ENCODE data around the gene RNFT2. TPM values are rescaled to one million over a fixed set of nuclear protein-coding genes. Genes with fewer than 3 reads are reported as not detected.

RNFT2 gene
- total RNA-seq, 4 donors from 2014 or later = 0.38 to 3.9 (median 3.1) TPM

- H3K4me3 ChIP-seq = no peak overlapping the region
- no peaks in the 10 kb centered on the region for H3K4me1 ChIP-seq
- H3K36me3 ChIP-seq = no peaks in the 10 kb centered on the region
- DNase-seq = no peak
- no peaks in the 10 kb centered on the region for H3K27me3 ChIP-seq
- H3K27ac ChIP-seq = no peak overlapping the region
- no peak for TF ChIP-seq POLR2A (IDR thresholded peaks at IDR 0.05)
- no peak for TF ChIP-seq CTCF (IDR thresholded peaks at IDR 0.05)
- no peaks in the 10 kb centered on the region for H3K9me3 ChIP-seq
Measured at GRCh38 chr12:116852303-116852702, 114.2 kb downstream of the RNFT2 start.

GRCh38 chr12:116853507-116853906 lies 115.4 kb downstream of the RNFT2 start:
- no peaks in the 10 kb centered on the region for H3K4me1 ChIP-seq
- TF ChIP-seq POLR2A (IDR thresholded peaks at IDR 0.05) (no peak), CTCF (IDR thresholded peaks at IDR 0.05) (no peak)
- H3K9me3 ChIP-seq = no peaks in the 10 kb centered on the region
- no peak overlapping the region for H3K4me3 ChIP-seq
- no peak overlapping the region for H3K27ac ChIP-seq
- no peaks in the 10 kb centered on the region for H3K27me3 ChIP-seq
- H3K36me3 ChIP-seq = no peaks in the 10 kb centered on the region
- DNase-seq = no peak

GRCh38 chr12:116855744-116856470 lies 117.8 kb downstream of the RNFT2 start:
- H3K27ac ChIP-seq = no peak overlapping the region
- H3K36me3 ChIP-seq = no peaks in the 10 kb centered on the region
- DNase-seq = no peak
- no peaks in the 10 kb centered on the region for H3K9me3 ChIP-seq
- no peaks in the 10 kb centered on the region for H3K27me3 ChIP-seq
- H3K4me1 ChIP-seq = no peaks in the 10 kb centered on the region
- TF ChIP-seq CTCF (IDR thresholded peaks at IDR 0.05) (no peak), POLR2A (IDR thresholded peaks at IDR 0.05) (no peak)
- no peak overlapping the region for H3K4me3 ChIP-seq

GRCh38 chr12:116856729-116857128 lies 118.6 kb downstream of the RNFT2 start:
- no peaks in the 10 kb centered on the region for H3K27me3 ChIP-seq

GRCh38 chr12:116859079-116859478 lies 121.0 kb downstream of the RNFT2 start:
- TF ChIP-seq POLR2A (IDR thresholded peaks at IDR 0.05) (no peak), CTCF (IDR thresholded peaks at IDR 0.05) (no peak)
- H3K27me3 ChIP-seq = no peaks in the 10 kb centered on the region
- no peak for DNase-seq
- no peak overlapping the region for H3K4me3 ChIP-seq
- no peak overlapping the region for H3K27ac ChIP-seq
- H3K4me1 ChIP-seq = no peaks in the 10 kb centered on the region
- H3K9me3 ChIP-seq = no peaks in the 10 kb centered on the region
- no peaks in the 10 kb centered on the region for H3K36me3 ChIP-seq

More at GRCh38 chr12:116856729-116857128, 118.6 kb downstream of the RNFT2 start:
- TF ChIP-seq POLR2A (IDR thresholded peaks at IDR 0.05) = no peak
- no peak for TF ChIP-seq CTCF (IDR thresholded peaks at IDR 0.05)
- Histone ChIP-seq H3K4me3 (no peak overlapping the region), H3K4me1 (no peaks in the 10 kb centered on the region), H3K27ac (no peak overlapping the region), H3K36me3 (no peaks in the 10 kb centered on the region), H3K9me3 (no peaks in the 10 kb centered on the region)
- no peak for DNase-seq

Measured in Peyer's patch (tissue), 4 donors.